ENCODE data around the gene CRYBA2. TPM values are rescaled to one million over a fixed set of nuclear protein-coding genes. Genes with fewer than 3 reads are reported as not detected.
A peak's percentile ranks its signal among the peaks of the same experiment; 100 is the strongest.

Gene CRYBA2
- total RNA-seq, 3 donors from 2014 or later: not detected

- Mint-ChIP-seq H3K36me3 (ENCODE audit: insufficient read depth) (no peaks in the 10 kb centered on the region), H3K4me3 (no peak overlapping the region), H3K27me3 (ENCODE audit: low read depth) (peaks cover 36% of the 10 kb centered on the region), H3K4me1 (ENCODE audit: low read depth) (no peaks in the 10 kb centered on the region), H3K9me3 (no peaks in the 10 kb centered on the region)
- ATAC-seq: peak in 1 of 2 donors; percentile 27
- DNase-seq: no peak
These were observed 36.0 kb upstream of the CRYBA2 start for GRCh38 chr2:219028996-219029828.

DNA sequence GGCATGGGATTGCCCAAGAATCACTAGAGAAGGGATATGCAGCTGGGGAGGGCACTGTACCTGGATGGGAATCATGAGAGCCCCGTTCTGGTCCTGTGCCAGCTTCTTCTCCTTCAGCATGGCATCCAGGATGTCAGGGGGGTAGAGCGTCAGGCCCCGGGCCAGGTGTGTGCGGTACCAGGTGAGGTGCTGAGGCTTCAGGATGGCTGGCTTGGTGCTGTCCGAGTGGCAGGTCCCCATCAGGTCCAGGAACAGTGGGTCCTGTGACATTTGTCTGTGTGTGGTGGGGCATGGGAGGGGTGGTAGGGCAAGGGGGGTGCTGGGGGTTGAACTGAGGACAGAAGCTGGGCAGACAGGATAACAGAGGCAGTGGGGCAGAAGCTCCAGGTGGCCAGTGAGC is 34.9 kb upstream of the CRYBA2 start:
- ATAC-seq (no peak), DNase-seq (no peak)
- Mint-ChIP-seq H3K36me3 (ENCODE audit: insufficient read depth) (no peaks in the 10 kb centered on the region), H3K4me1 (ENCODE audit: low read depth) (no peaks in the 10 kb centered on the region), H3K4me3 (no peak overlapping the region), H3K27me3 (ENCODE audit: low read depth) (peaks cover 29% of the 10 kb centered on the region), H3K9me3 (no peaks in the 10 kb centered on the region)

- Mint-ChIP-seq H3K4me3 (no peak overlapping the region), H3K36me3 (ENCODE audit: insufficient read depth) (no peaks in the 10 kb centered on the region), H3K4me1 (ENCODE audit: low read depth) (no peaks in the 10 kb centered on the region), H3K9me3 (no peaks in the 10 kb centered on the region), H3K27me3 (ENCODE audit: low read depth) (peaks cover 30% of the 10 kb centered on the region)
- ATAC-seq (no peak), DNase-seq (no peak)
These were observed 34.4 kb upstream of the CRYBA2 start for GRCh38 chr2:219027511-219028055.

- DNase-seq (no peak), ATAC-seq (no peak)
- Mint-ChIP-seq H3K36me3 (ENCODE audit: insufficient read depth) (no peaks in the 10 kb centered on the region), H3K4me3 (no peak overlapping the region), H3K9me3 (no peaks in the 10 kb centered on the region), H3K4me1 (ENCODE audit: low read depth) (no peaks in the 10 kb centered on the region), H3K27me3 (ENCODE audit: low read depth) (peaks cover 24% of the 10 kb centered on the region)
These were observed 33.7 kb upstream of the CRYBA2 start for GRCh38 chr2:219026946-219027345.

DNA sequence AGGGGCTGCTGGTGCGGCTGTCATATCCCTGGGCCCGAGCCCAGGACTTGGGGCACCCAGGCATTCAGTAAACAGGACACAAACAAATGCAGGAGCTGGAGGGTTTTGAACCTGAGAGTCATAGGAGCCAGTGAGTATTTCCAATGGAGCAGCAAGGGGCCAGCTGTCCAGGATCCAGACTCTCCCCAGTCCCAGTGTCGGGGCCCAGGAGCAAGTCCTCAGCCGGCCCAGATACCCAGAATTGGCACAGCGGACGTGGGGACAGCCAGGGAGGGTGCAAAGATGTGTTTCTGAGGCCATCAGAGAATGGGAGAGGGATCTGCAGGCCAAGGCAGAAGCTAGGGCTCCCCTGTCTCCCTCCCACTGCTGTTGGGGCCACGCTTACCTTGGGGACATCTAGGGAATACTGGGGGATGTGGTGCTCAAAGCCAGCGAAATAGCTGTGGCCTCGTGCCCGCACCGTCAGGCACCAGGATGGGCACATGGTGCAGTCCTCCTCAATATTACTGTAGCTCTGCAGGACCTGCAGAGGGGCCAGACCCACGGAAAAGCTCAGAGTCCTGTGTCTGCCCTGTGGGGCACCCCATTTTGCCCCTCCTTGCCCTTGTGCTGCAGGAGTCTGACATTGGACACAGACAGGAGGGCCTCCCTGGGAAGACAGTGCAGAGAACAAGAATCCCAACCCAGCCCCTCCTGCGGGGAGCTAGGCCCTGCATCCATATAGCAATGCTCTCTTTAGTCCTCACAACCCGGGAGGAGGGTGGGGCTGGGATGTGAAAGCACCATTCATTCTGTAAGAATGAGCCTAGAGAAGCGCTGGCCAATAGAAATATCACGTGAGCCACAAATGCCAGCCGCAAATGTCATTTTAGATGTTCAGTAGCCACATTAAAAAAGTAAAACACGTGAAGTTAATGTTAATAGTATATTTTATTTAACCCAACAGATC is 32.7 kb upstream of the CRYBA2 start:
- Mint-ChIP-seq H3K9me3 (no peaks in the 10 kb centered on the region), H3K4me3 (no peak overlapping the region), H3K27me3 (ENCODE audit: low read depth) (peaks cover 17% of the 10 kb centered on the region), H3K4me1 (ENCODE audit: low read depth) (no peaks in the 10 kb centered on the region), H3K36me3 (ENCODE audit: insufficient read depth) (no peaks in the 10 kb centered on the region)
- DNase-seq (no peak), ATAC-seq (no peak)

- Mint-ChIP-seq H3K4me3 (no peak overlapping the region), H3K27me3 (ENCODE audit: low read depth) (peaks cover 12% of the 10 kb centered on the region), H3K4me1 (ENCODE audit: low read depth) (no peaks in the 10 kb centered on the region), H3K36me3 (ENCODE audit: insufficient read depth) (no peaks in the 10 kb centered on the region), H3K9me3 (no peaks in the 10 kb centered on the region)
- DNase-seq: no peak
- ATAC-seq: no peak
These were observed 30.8 kb upstream of the CRYBA2 start for GRCh38 chr2:219024059-219024458.

DNA sequence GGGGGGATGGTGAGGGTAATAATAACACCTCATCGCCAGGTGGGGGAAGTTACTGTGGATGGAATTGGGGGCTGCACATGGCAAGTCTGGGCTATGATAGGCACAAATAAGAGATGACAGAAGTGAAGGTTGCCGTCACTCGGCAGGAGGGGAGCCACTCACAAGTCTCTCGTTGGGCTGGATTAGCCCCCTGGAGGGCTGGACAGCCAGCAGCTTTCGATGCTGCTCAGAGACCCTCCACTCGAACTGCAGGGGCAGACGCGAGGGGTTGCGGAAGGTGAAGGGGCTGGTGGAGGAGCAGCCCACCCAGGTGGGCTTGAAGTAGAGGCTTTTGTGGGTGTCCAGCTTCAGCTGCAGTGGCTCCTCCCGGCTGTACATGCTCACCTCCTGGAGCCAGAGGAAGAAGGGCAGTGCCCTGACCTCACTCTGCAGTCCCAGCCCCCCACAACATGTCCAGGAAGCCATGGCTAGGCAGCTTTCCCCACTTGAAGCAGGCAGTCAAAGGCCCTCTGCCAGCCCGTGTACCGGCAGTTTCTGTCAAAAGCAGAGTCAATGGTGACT is 29.9 kb upstream of the CRYBA2 start:
- no peak overlapping the region for H3K4me3 Mint-ChIP-seq
- peaks cover 14% of the 10 kb centered on the region for H3K27me3 Mint-ChIP-seq (ENCODE audit: low read depth)

GRCh38 chr2:219022616-219023015 is 29.4 kb upstream of the CRYBA2 start:
- Mint-ChIP-seq H3K4me3 (no peak overlapping the region), H3K27me3 (ENCODE audit: low read depth) (peaks cover 9% of the 10 kb centered on the region), H3K36me3 (ENCODE audit: insufficient read depth) (no peaks in the 10 kb centered on the region), H3K9me3 (no peaks in the 10 kb centered on the region), H3K4me1 (ENCODE audit: low read depth) (no peaks in the 10 kb centered on the region)
- DNase-seq: no peak
- ATAC-seq: no peak

More for the DNA sequence above, 29.9 kb upstream of the CRYBA2 start:
- DNase-seq (no peak), ATAC-seq (no peak)
- Mint-ChIP-seq H3K36me3 (ENCODE audit: insufficient read depth) (no peaks in the 10 kb centered on the region), H3K9me3 (no peaks in the 10 kb centered on the region), H3K4me1 (ENCODE audit: low read depth) (no peaks in the 10 kb centered on the region)

DNA sequence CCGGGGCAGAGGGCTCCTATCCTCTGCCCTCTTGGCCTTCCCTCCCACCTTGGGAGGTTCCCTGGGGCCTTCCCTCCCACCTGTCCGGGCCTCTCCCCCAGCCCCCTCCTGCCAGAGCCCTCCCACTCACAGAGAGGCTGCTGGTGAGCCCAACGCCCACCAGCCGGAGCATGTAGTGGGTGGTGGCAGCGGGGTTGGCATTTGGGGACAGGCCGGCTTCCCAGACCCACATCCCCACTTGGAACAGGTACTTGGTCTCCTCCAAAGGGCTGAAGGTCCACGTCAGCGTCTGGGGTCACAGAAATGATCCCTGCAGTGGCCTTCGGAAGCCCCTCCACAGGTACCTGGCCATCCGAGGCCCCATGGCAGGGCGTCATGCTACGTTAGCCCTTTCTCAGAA is 28.8 kb upstream of the CRYBA2 start:
- no peaks in the 10 kb centered on the region for H3K36me3 Mint-ChIP-seq (ENCODE audit: insufficient read depth)
- no peak for DNase-seq
- no peak for ATAC-seq
- H3K4me3 Mint-ChIP-seq: no peak overlapping the region
- peaks cover 9% of the 10 kb centered on the region for H3K27me3 Mint-ChIP-seq (ENCODE audit: low read depth)
- H3K4me1 Mint-ChIP-seq (ENCODE audit: low read depth): no peaks in the 10 kb centered on the region
- H3K9me3 Mint-ChIP-seq: no peaks in the 10 kb centered on the region

- DNase-seq (no peak), ATAC-seq (no peak)
- Mint-ChIP-seq H3K36me3 (ENCODE audit: insufficient read depth) (no peaks in the 10 kb centered on the region), H3K27me3 (ENCODE audit: low read depth) (peaks cover 10% of the 10 kb centered on the region), H3K4me1 (ENCODE audit: low read depth) (no peaks in the 10 kb centered on the region), H3K9me3 (no peaks in the 10 kb centered on the region), H3K4me3 (no peak overlapping the region)
These were observed 28.4 kb upstream of the CRYBA2 start for GRCh38 chr2:219021591-219021990.

DNA sequence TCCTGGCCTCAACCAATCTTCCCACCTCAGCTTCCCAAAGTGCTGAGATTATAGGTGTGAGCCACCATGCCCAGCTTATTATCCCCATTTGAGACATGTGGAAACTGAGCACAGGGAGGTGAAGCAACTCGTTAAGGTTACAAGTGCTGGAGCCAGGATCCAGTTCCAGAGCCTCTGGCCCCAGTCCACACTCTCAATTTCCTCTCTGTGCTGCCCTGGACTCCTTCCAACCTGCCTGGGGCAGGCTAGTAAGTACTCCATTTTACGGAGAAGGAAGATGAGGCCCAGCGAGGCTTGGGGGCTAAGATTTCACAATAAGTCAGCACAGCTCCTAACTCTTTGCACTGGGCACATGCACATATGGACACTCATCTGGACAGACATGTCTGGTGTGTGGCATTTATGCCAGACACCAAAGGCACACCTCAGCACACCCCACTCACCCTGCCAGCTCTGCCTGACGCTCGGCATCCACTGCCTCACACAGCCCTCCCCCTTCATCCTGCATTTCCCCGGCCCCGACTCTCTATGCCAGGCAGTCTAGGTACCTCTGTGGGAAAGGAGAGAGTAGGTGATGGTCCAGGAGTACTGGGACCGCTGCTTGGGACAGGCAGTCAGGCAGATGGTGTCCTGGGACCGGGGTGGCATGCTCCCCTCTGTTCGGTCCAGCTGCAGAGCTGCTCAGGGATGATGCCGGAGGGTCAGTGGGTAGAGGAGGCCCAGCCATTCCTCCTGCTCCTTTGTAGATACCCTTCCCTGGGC is 27.6 kb upstream of the CRYBA2 start:
- Mint-ChIP-seq H3K9me3 (no peaks in the 10 kb centered on the region), H3K4me1 (ENCODE audit: low read depth) (no peaks in the 10 kb centered on the region), H3K27me3 (ENCODE audit: low read depth) (peaks cover 12% of the 10 kb centered on the region), H3K4me3 (no peak overlapping the region), H3K36me3 (ENCODE audit: insufficient read depth) (no peaks in the 10 kb centered on the region)
- DNase-seq (no peak), ATAC-seq (no peak)

- Mint-ChIP-seq H3K27me3 (ENCODE audit: low read depth) (peaks cover 18% of the 10 kb centered on the region), H3K36me3 (ENCODE audit: insufficient read depth) (no peaks in the 10 kb centered on the region), H3K9me3 (no peaks in the 10 kb centered on the region), H3K4me1 (ENCODE audit: low read depth) (no peaks in the 10 kb centered on the region), H3K4me3 (no peak overlapping the region)
- no peak for ATAC-seq
- DNase-seq: no peak
These were observed 26.2 kb upstream of the CRYBA2 start for GRCh38 chr2:219019436-219019835.

- Mint-ChIP-seq H3K9me3 (no peaks in the 10 kb centered on the region), H3K27me3 (ENCODE audit: low read depth) (peaks cover 24% of the 10 kb centered on the region), H3K4me1 (ENCODE audit: low read depth) (no peaks in the 10 kb centered on the region), H3K36me3 (ENCODE audit: insufficient read depth) (no peaks in the 10 kb centered on the region), H3K4me3 (no peak overlapping the region)
- DNase-seq: no peak
- ATAC-seq: no peak
These were observed 25.5 kb upstream of the CRYBA2 start for GRCh38 chr2:219018726-219019125.

DNA sequence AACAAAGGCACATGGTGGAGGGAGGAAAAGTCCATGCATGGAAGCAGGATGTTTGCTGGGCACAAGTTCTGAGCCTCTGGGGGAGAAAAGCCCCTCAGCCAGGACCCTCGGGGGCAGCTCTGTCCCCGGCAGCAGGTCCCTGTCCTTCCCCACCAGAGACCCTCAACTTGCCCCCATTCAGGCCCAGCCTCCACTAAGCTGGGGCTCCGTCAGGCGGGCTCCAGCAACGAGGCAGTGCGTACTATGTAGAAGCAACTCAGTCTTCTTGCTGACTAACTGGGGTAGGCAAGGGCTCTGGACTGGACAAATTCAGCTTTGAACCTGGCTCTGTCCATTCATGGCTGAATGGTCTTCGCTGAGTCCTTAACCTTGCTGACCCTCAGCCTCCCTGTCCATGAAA is 25.1 kb upstream of the CRYBA2 start:
- no peaks in the 10 kb centered on the region for H3K36me3 Mint-ChIP-seq (ENCODE audit: insufficient read depth)
- ATAC-seq: no peak
- no peak overlapping the region for H3K4me3 Mint-ChIP-seq
- no peaks in the 10 kb centered on the region for H3K4me1 Mint-ChIP-seq (ENCODE audit: low read depth)
- H3K27me3 Mint-ChIP-seq (ENCODE audit: low read depth): peaks cover 28% of the 10 kb centered on the region
- no peaks in the 10 kb centered on the region for H3K9me3 Mint-ChIP-seq
- no peak for DNase-seq

Data from activated T-cell treated with anti-CD3 and anti-CD28 coated beads, Interleukin-2, amount 50 U/mL, for 4 hours (primary cell).